H9 (cell line): ENCODE measurements around the gene ZNF728. TPM values are rescaled to one million over a fixed set of nuclear protein-coding genes. Genes with fewer than 3 reads are reported as not detected.
"Not testable (repeated sequence)": the region's sequence is repeated elsewhere in the genome, so short reads cannot be mapped to it uniquely, and the experiment has no call there.

Experiments used
- DNase-seq: peaks from one replicate; pipeline ENCODE4 v3.0.0-alpha.2; 2017
- H2AFZ ChIP-seq: one replicate; pipeline ENCODE4 v1.6.1; 2013; ENCODE audit warnings: mild to moderate bottlenecking, low read length, control low read depth, moderate library complexity
- H2AK5ac ChIP-seq: 2 replicates; pipeline ENCODE4 v1.6.1; 2013; ENCODE audit warnings: low read length, control low read depth, mixed read lengths; ENCODE audit not compliant: insufficient read length
- H2BK120ac ChIP-seq: one replicate; pipeline ENCODE4 v1.6.1; 2013; ENCODE audit warnings: low read depth, mild to moderate bottlenecking, low read length, control low read depth, inconsistent platforms; ENCODE audit not compliant: poor library complexity, severe bottlenecking
- H2BK12ac ChIP-seq: 2 replicates; pipeline ENCODE4 v1.6.1; 2013; ENCODE audit warnings: low read length, control low read depth, mixed read lengths, low read depth; ENCODE audit not compliant: insufficient read length
- H2BK15ac ChIP-seq: 2 replicates; pipeline ENCODE4 v1.6.1; 2013; ENCODE audit warnings: low read depth, low read length, control low read depth
- H2BK20ac ChIP-seq: one replicate; pipeline ENCODE4 v1.6.1; 2013; ENCODE audit warnings: low read depth, mild to moderate bottlenecking, low read length, control low read depth, inconsistent platforms; ENCODE audit not compliant: poor library complexity, severe bottlenecking
- H2BK5ac ChIP-seq: 2 replicates; pipeline ENCODE4 v1.6.1; 2013; ENCODE audit warnings: low read length, control low read depth, mixed read lengths; ENCODE audit not compliant: insufficient read length
- H3K14ac ChIP-seq: 2 replicates; pipeline ENCODE4 v1.6.1; 2013; ENCODE audit warnings: low read length, control low read depth; ENCODE audit not compliant: insufficient read depth
- H3K18ac ChIP-seq: 2 replicates; pipeline ENCODE4 v1.6.1; 2013; ENCODE audit warnings: low read depth, mild to moderate bottlenecking, mixed read lengths, low read length, control low read depth; ENCODE audit not compliant: insufficient read length
- H3K23ac ChIP-seq: 2 replicates; pipeline ENCODE4 v1.6.1; 2013; ENCODE audit warnings: low read length, control low read depth, mixed read lengths, low read depth; ENCODE audit not compliant: insufficient read length
- H3K23me2 ChIP-seq: 2 replicates; pipeline ENCODE4 v1.6.1; 2013; ENCODE audit warnings: low read depth, mild to moderate bottlenecking, mixed read lengths, low read length, control low read depth; ENCODE audit not compliant: insufficient read length, poor library complexity, severe bottlenecking
- H3K27ac ChIP-seq: 2 replicates; pipeline ENCODE4 v1.5.1; 2013; ENCODE audit warnings: low read length, control low read depth, mixed read lengths, low read depth; ENCODE audit not compliant: insufficient read length
- H3K27me3 ChIP-seq: 2 replicates; pipeline ENCODE4 v1.6.1; 2013; ENCODE audit warnings: low read length, control low read depth, inconsistent platforms; ENCODE audit not compliant: insufficient read depth
- H3K4ac ChIP-seq: 2 replicates; pipeline ENCODE4 v1.6.1; 2013; ENCODE audit warnings: low read depth, mild to moderate bottlenecking, control low read depth, inconsistent platforms, low read length, moderate library complexity
- H3K4me1 ChIP-seq: 2 replicates; pipeline ENCODE4 v1.6.1; 2013; ENCODE audit warnings: low read length, control low read depth, inconsistent platforms; ENCODE audit not compliant: insufficient read depth
- H3K4me2 ChIP-seq: 2 replicates; pipeline ENCODE4 v1.6.1; 2013; ENCODE audit warnings: low read length, control low read depth, mixed read lengths; ENCODE audit not compliant: insufficient read length, insufficient read depth
- H3K56ac ChIP-seq: 2 replicates; pipeline ENCODE4 v1.6.1; 2013; ENCODE audit warnings: low read depth, mild to moderate bottlenecking, mixed read lengths, low read length, control low read depth; ENCODE audit not compliant: insufficient read length
- H3K79me1 ChIP-seq: 2 replicates; pipeline ENCODE4 v1.6.1; 2013; ENCODE audit warnings: low read depth, mild to moderate bottlenecking, moderate library complexity, low read length, control low read depth, inconsistent platforms; ENCODE audit not compliant: insufficient read depth, poor library complexity, severe bottlenecking
- H3K79me2 ChIP-seq: 2 replicates; pipeline ENCODE4 v1.6.1; 2013; ENCODE audit warnings: low read length, control low read depth, inconsistent platforms; ENCODE audit not compliant: insufficient read depth
- H3K9ac ChIP-seq: 2 replicates; pipeline ENCODE4 v1.6.1; 2013; ENCODE audit warnings: low read length, control low read depth, mixed read lengths; ENCODE audit not compliant: insufficient read length; ENCODE audit errors: extremely low read depth
- H3K9me3 ChIP-seq: one replicate; pipeline ENCODE4 v1.6.1; 2013; ENCODE audit warnings: low read depth, low read length, inconsistent platforms; ENCODE audit not compliant: control insufficient read depth
- H3T11ph ChIP-seq: one replicate; pipeline ENCODE4 v1.6.1; 2013; ENCODE audit warnings: mild to moderate bottlenecking, low read length, control low read depth, inconsistent platforms
- H4K20me1 ChIP-seq: one replicate; pipeline ENCODE4 v1.6.1; 2013; ENCODE audit not compliant: control insufficient read depth, insufficient read length, insufficient read depth
- H4K5ac ChIP-seq: 2 replicates; pipeline ENCODE4 v1.6.1; 2013; ENCODE audit warnings: low read depth, mild to moderate bottlenecking, mixed read lengths, low read length, control low read depth; ENCODE audit not compliant: insufficient read length
- H4K8ac ChIP-seq: replicated peaks from 2 replicates; pipeline ENCODE4 v1.6.1; 2013; ENCODE audit warnings: low read length, control low read depth, mixed read lengths, low read depth; ENCODE audit not compliant: insufficient read length
- H4K91ac ChIP-seq: 2 replicates; pipeline ENCODE4 v1.6.1; 2013; ENCODE audit warnings: low read depth, mild to moderate bottlenecking, moderate library complexity, mixed read lengths, low read length, control low read depth; ENCODE audit not compliant: insufficient read length
- H3K27ac Mint-ChIP-seq, 3 experiments: 2 replicates in 2 of 3; 3 replicates in 1 of 3; pipeline ENCODE4 v1.8.0; 2020 to 2021; ENCODE audit warnings: mixed read lengths in 3 of 3, mild to moderate bottlenecking in 1 of 3, moderate library complexity in 1 of 3
- H3K27me3 Mint-ChIP-seq: 2 replicates; pipeline ENCODE4 v1.8.0; 2021; ENCODE audit warnings: low read depth, mild to moderate bottlenecking, moderate library complexity, mixed read lengths
- H3K36me3 Mint-ChIP-seq, 3 experiments: 2 replicates in 2 of 3; 3 replicates in 1 of 3; pipeline ENCODE4 v1.8.0; 2020 to 2021; ENCODE audit warnings: low read depth in 3 of 3, mixed read lengths in 3 of 3; ENCODE audit not compliant: insufficient read depth in 1 of 3
- H3K4me1 Mint-ChIP-seq, 2 experiments: 2 replicates each; pipeline ENCODE4 v1.8.0; 2020; ENCODE audit warnings: mixed read lengths in 2 of 2
- H3K4me3 Mint-ChIP-seq, 2 experiments: 2 replicates in 1 of 2; 3 replicates in 1 of 2; pipeline ENCODE4 v1.8.0; 2020 to 2021; ENCODE audit warnings: mild to moderate bottlenecking in 2 of 2, mixed read lengths in 2 of 2, moderate library complexity in 1 of 2
- H3K9me3 Mint-ChIP-seq, 2 experiments: 2 replicates in 1 of 2; 3 replicates in 1 of 2; pipeline ENCODE4 v1.8.0; 2020; ENCODE audit warnings: mild to moderate bottlenecking in 2 of 2, mixed read lengths in 2 of 2, moderate library complexity in 1 of 2
- WGBS: extraction: QIAGEN DNeasy Blood & Tissue Kit; methylation state at CpG from one replicate; pipeline ENCODE4 v1.1.7; 2013; ENCODE audit warnings: missing lambda C conversion rate, low lambda C conversion rate, mixed read lengths; ENCODE audit not compliant: insufficient read length; ENCODE audit errors: extremely low coverage; 5-methylcytosine and 5-hydroxymethylcytosine counted together
- total RNA-seq: library from RNA; stranded (reverse); gene quantifications from 2 replicates; pipeline ENCODE4 v1.2.1, GENCODE V29; 2021

Gene ZNF728
- total RNA-seq, 1 experiment from 2014 or later, result not detected

- not testable (repeated sequence) for H3K27me3 ChIP-seq, H4K5ac ChIP-seq, H3K18ac ChIP-seq, H3T11ph ChIP-seq, H2BK12ac ChIP-seq, H3K79me1 ChIP-seq, H4K8ac ChIP-seq, H3K14ac ChIP-seq, H2BK5ac ChIP-seq, H2BK15ac ChIP-seq, H3K27me3 Mint-ChIP-seq, H2AK5ac ChIP-seq, H4K20me1 ChIP-seq, H2BK20ac ChIP-seq, H3K27ac Mint-ChIP-seq, H2BK120ac ChIP-seq, H3K4ac ChIP-seq, H3K79me2 ChIP-seq, H3K4me3 Mint-ChIP-seq, H3K27ac ChIP-seq, H4K91ac ChIP-seq, H3K23ac ChIP-seq, H3K4me1 Mint-ChIP-seq, H3K23me2 ChIP-seq, H3K4me2 ChIP-seq, H3K56ac ChIP-seq, H3K4me1 ChIP-seq, H3K9ac ChIP-seq, DNase-seq, H2AFZ ChIP-seq
- no CpG with 5 or more reads among the region's 41 CpGs for WGBS
- Mint-ChIP-seq H3K36me3 (peaks cover 0 to 29% (median 13%) of the 10 kb centered on the region in 3 experiments; a peak in 5 of 7 replicates), H3K9me3 (peaks cover 62 to 65% of the 10 kb centered on the region in 2 experiments)
- peaks cover 58% of the 10 kb centered on the region for H3K9me3 ChIP-seq
Observed at GRCh38 chr19:22925181-22925580, 77.8 kb downstream of the ZNF728 start.

Other genes with a start within 250 kb of the ZNF728 start
- gene ZNF99, start 219.0 kb downstream of the ZNF728 start, total RNA-seq, result not detected in 2 replicates
- not detected in 2 replicates for gene ZNF723, start 170.9 kb downstream of the ZNF728 start, total RNA-seq
- gene ZNF730, start 113.8 kb upstream of the ZNF728 start, total RNA-seq, result 19.7 and 21.4 TPM in 2 replicates
- 52.1 and 56.7 TPM in 2 replicates for gene ZNF724, start 247.2 kb upstream of the ZNF728 start, total RNA-seq